SK-N-SH (cell line): ENCODE results near the gene PADI2. TPM values are rescaled to one million over a fixed set of nuclear protein-coding genes. Genes with fewer than 3 reads are reported as not detected.

Experiments
- CTCF ChIA-PET: fragments of 300-600, 350-600 bp; formaldehyde crosslinking; extraction: SDS; loops from one replicate; lab custom pipeline; 2021; lab: Yijun Ruan, JAX
- POLR2A ChIA-PET: fragments of 350-600 bp; sonication (Branson Sonifier 250); formaldehyde crosslinking; extraction: SDS; loops from one replicate; lab custom pipeline; 2020; ENCODE audit warnings: antibody characterized with exemption, inconsistent platforms; lab: Yijun Ruan, JAX
- DNase-seq: peaks from one replicate; pipeline ENCODE4 v3.0.0; 2012
- H2AFZ ChIP-seq: fragments of 200-600 bp; sonication (generic); 2 replicates; pipeline ENCODE4 v1.8.1; 2016; ENCODE audit warnings: antibody characterized with exemption, mild to moderate bottlenecking, low read depth
- H3F3A ChIP-seq: fragments of 200-600 bp; sonication (generic); replicated peaks from 2 replicates; pipeline ENCODE3; 2016; ENCODE audit warnings: antibody characterized with exemption, mild to moderate bottlenecking; ENCODE audit not compliant: insufficient read depth
- H3K27ac ChIP-seq, 2 experiments: fragments of 200-500 bp in 1 of 2; fragments of 200-600 bp in 1 of 2; sonication (Bioruptor generic) in 1 of 2; sonication (generic), shearing (Covaris generic) in 1 of 2; 2 replicates each; pipeline versions ENCODE4 v1.5.1 to v1.6.1; 2014 to 2016; ENCODE audit warnings: low read depth in 2 of 2, inconsistent platforms in 1 of 2, low read length in 1 of 2, mild to moderate bottlenecking in 1 of 2, mixed read lengths in 1 of 2
- H3K27me3 ChIP-seq: fragments of 200-600 bp; sonication (generic), shearing (Covaris generic); 2 replicates; pipeline ENCODE4 v1.6.1; 2016; ENCODE audit warnings: mixed run types; ENCODE audit not compliant: insufficient read depth
- H3K36me3 ChIP-seq, 2 experiments: fragments of 200-500 bp in 1 of 2; fragments of 200-600 bp in 1 of 2; sonication (Bioruptor generic) in 1 of 2; sonication (generic) in 1 of 2; replicated peaks in 1 of 2; 2 replicates each; pipeline versions ENCODE3 to v1.5.1; 2014 to 2016; ENCODE audit warnings: low read length in 1 of 2, mild to moderate bottlenecking in 1 of 2; ENCODE audit not compliant: insufficient read depth in 2 of 2, control insufficient read depth in 1 of 2
- H3K4me1 ChIP-seq, 2 experiments: fragments of 200-500 bp in 1 of 2; fragments of 200-600 bp in 1 of 2; sonication (Bioruptor generic) in 1 of 2; sonication (generic), shearing (Covaris generic) in 1 of 2; 2 replicates each; pipeline versions ENCODE4 v1.5.1 to v1.6.1; 2014 to 2016; ENCODE audit warnings: low read depth in 1 of 2, low read length in 1 of 2, mixed run types in 1 of 2; ENCODE audit not compliant: insufficient read depth in 2 of 2, control insufficient read depth in 1 of 2
- H3K4me2 ChIP-seq: fragments of 200-600 bp; sonication (generic), shearing (Covaris generic); 2 replicates; pipeline ENCODE4 v1.6.1; 2017; ENCODE audit warnings: mixed run types
- H3K4me3 ChIP-seq, 2 experiments: fragments of 200-500 bp in 1 of 2; fragments of 200-600 bp in 1 of 2; sonication (Bioruptor generic) in 1 of 2; sonication (generic), shearing (Covaris generic) in 1 of 2; 2 replicates each; pipeline versions ENCODE4 v1.5.1 to v1.8.1; 2014 to 2016; ENCODE audit warnings: low read depth in 2 of 2, inconsistent platforms in 1 of 2, low read length in 1 of 2, mild to moderate bottlenecking in 1 of 2, mixed read lengths in 1 of 2, moderate library complexity in 1 of 2
- H3K79me2 ChIP-seq: fragments of 200-600 bp; sonication (generic); 2 replicates; pipeline ENCODE4 v1.8.1; 2017; ENCODE audit warnings: mild to moderate bottlenecking; ENCODE audit not compliant: insufficient read depth
- H3K9ac ChIP-seq: fragments of 200-600 bp; sonication (generic); 2 replicates; pipeline ENCODE4 v1.6.1; 2017; ENCODE audit warnings: mixed run types
- H3K9me2 ChIP-seq: fragments of 200-600 bp; sonication (generic); 2 replicates; pipeline ENCODE4 v1.6.1; 2017; ENCODE audit warnings: mixed run types
- H3K9me3 ChIP-seq: fragments of 200-600 bp; sonication (generic); 2 replicates; pipeline ENCODE4 v1.6.1; 2017; ENCODE audit warnings: mixed run types, mild to moderate bottlenecking, moderate library complexity
- H4K20me1 ChIP-seq: fragments of 200-600 bp; sonication (generic); 2 replicates; pipeline ENCODE4 v1.6.1; 2017; ENCODE audit warnings: mild to moderate bottlenecking, mixed run types; ENCODE audit not compliant: insufficient read depth
- CHD2 ChIP-seq: fragments of 150-350 bp; IDR thresholded peaks from 2 replicates; pipeline ENCODE4 v1.6.1; 2018; ENCODE audit warnings: low read length; ENCODE audit not compliant: partially characterized antibody
- ELF1 ChIP-seq: IDR thresholded peaks from 2 replicates; pipeline ENCODE4 v1.4.0; 2012
- FOSL2 ChIP-seq: IDR thresholded peaks from 2 replicates; pipeline ENCODE4 v1.4.0; 2012; ENCODE audit warnings: low read depth, mild to moderate bottlenecking, moderate library complexity, borderline replicate concordance
- GATA2 ChIP-seq: sonication (generic); formaldehyde crosslinking; IDR thresholded peaks from 2 replicates; pipeline ENCODE4 v1.5.0; 2020; ENCODE audit warnings: mild to moderate bottlenecking, missing genetic modification reagents
- IRF3 ChIP-seq: fragments of 150-350 bp; IDR thresholded peaks from 2 replicates; pipeline ENCODE4 v1.6.1; 2016; ENCODE audit warnings: mild to moderate bottlenecking, low read depth, low read length
- NFIC ChIP-seq: IDR thresholded peaks from 2 replicates; pipeline ENCODE4 v1.4.0; 2012; ENCODE audit warnings: borderline replicate concordance
- NRF1 ChIP-seq: IDR thresholded peaks from 2 replicates; pipeline ENCODE4 v1.6.1; 2012; ENCODE audit warnings: low read depth, mild to moderate bottlenecking, low read length
- POLR2AphosphoS5 ChIP-seq: IDR thresholded peaks from 2 replicates; pipeline ENCODE4 v1.6.1; 2012; ENCODE audit warnings: low read depth, low read length
- RAD21 ChIP-seq: IDR thresholded peaks from 2 replicates; pipeline ENCODE4 v1.6.1; 2012; ENCODE audit warnings: mild to moderate bottlenecking, low read length
- REST ChIP-seq: IDR thresholded peaks from 2 replicates; pipeline ENCODE4 v1.6.1; 2012; ENCODE audit warnings: mild to moderate bottlenecking, low read depth, low read length, moderate library complexity
- RFX5 ChIP-seq: IDR thresholded peaks from 2 replicates; pipeline ENCODE4 v1.6.1; 2012; ENCODE audit warnings: mild to moderate bottlenecking, improper control_type of control experiment, low read length
- SMC3 ChIP-seq: IDR thresholded peaks from 2 replicates; pipeline ENCODE4 v1.6.1; 2012; ENCODE audit warnings: low read depth, low read length, improper control_type of control experiment
- TCF12 ChIP-seq: IDR thresholded peaks from 2 replicates; pipeline ENCODE4 v1.4.0; 2012
- ZBTB33 ChIP-seq: IDR thresholded peaks from 2 replicates; pipeline ENCODE4 v1.4.0; 2012; ENCODE audit warnings: low read depth, borderline replicate concordance
- WGBS: methylation state at CpG from one replicate; pipeline ENCODE4 v1.1.6; 2017; ENCODE audit warnings: low lambda C conversion rate; 5-methylcytosine and 5-hydroxymethylcytosine counted together
- polyA plus RNA-seq, 3 experiments: library from polyadenylated mRNA; depleted of rRNA; stranded (reverse); fragments of >200 nt; gene quantifications; 2 replicates each; pipeline ENCODE4 v1.2.3, GENCODE V29; 2012

The PADI2 gene
- polyA plus RNA-seq, 1 of the 3 experiments (the other 2 are of a cell fraction) = 0.58 TPM

DNA sequence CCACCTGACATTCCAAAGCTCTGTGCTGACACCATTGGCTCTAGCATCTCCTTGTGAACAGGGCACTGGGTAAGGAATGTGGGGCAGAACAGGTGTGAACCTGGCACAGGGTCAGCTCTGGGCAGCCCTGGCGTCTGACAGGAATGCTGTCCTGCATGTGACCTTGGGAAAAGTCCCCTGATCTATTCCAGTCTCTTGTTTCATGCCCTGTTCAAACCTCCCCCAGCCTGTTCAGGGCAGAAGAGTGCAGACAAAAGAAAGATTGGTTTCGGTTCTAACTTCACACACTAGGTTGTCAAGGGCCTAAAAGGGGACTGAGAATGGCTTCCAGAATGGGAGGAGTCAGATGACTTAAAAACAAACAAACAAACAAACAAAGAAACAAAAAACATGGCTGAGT lies 37.8 kb downstream of the PADI2 start:
- Histone ChIP-seq H2AFZ (no peak overlapping the region), H3K27ac (no peak overlapping the region), H3K9me3 (no peaks in the 10 kb centered on the region), H3K36me3 (no peaks in the 10 kb centered on the region)
- TF ChIP-seq REST (no peak), ZBTB33 (no peak), CHD2 (no peak), NRF1 (no peak), FOSL2 (no peak), POLR2AphosphoS5 (no peak), RAD21 (no peak), SMC3 (no peak), GATA2 (CRISPR knock-in tag) (no peak), ELF1 (no peak)
- TF ChIP-seq, all 33 proteins: peak for 0
- ChIA-PET CTCF (interaction anchor here (1.4 to 1.5 kb wide), 2 partner anchors 21 to 45 kb away, joined by 3 read pairs; no protein-coding TSS in a partner anchor), POLR2A (no interaction called here)
- no peaks in the 10 kb centered on the region for H4K20me1 ChIP-seq
- no peak for DNase-seq
- no peaks in the 10 kb centered on the region for H3F3A ChIP-seq
- 59% methylated on average over 2 of the region's 2 CpGs for WGBS
- H3K4me3 ChIP-seq = no peak overlapping the region
- H3K4me2 ChIP-seq = no peak overlapping the region
- no peaks in the 10 kb centered on the region for H3K4me1 ChIP-seq
- no peak overlapping the region for H3K9ac ChIP-seq
- no peaks in the 10 kb centered on the region for H3K9me2 ChIP-seq
- no peaks in the 10 kb centered on the region for H3K79me2 ChIP-seq
- no peaks in the 10 kb centered on the region; the same call in 1 of the 2 replicates for H3K27me3 ChIP-seq

DNA sequence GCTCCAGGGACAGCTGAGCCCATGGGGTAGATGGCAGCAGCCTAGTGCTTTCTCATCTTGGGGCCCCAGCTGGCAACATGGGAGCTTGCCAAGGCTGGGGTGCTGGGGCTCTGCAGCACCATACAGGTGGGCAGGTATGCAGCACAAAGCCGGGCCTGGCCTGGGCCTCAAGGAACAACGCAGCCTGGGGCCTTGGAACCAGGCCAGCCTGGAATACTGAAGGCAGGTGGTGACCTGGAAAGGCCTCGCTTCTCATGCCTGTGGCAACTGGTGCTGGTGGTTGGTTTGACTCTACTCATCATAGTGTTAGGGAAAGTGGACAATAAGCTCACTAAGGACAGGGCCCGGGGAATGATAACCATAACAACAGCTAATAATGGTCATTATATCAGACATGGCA lies 38.4 kb downstream of the PADI2 start:
- 70% methylated on average over 2 of the region's 4 CpGs for WGBS
- Histone ChIP-seq H3K9ac (no peak overlapping the region), H3K4me2 (no peak overlapping the region), H3K4me3 (no peak overlapping the region), H3K4me1 (no peaks in the 10 kb centered on the region), H3K27me3 (no peaks in the 10 kb centered on the region; the same call in 1 of the 2 replicates), H3K79me2 (no peaks in the 10 kb centered on the region), H3K9me3 (no peaks in the 10 kb centered on the region), H3F3A (no peaks in the 10 kb centered on the region), H3K36me3 (no peaks in the 10 kb centered on the region), H3K27ac (no peak overlapping the region), H3K9me2 (no peaks in the 10 kb centered on the region), H4K20me1 (no peaks in the 10 kb centered on the region), H2AFZ (no peak overlapping the region)
- ChIA-PET CTCF (interaction anchor here (0.6 to 1.5 kb wide), 5 partner anchors 17 to 255 kb away, joined by 3 to 4 read pairs (median 3); no protein-coding TSS in a partner anchor), POLR2A (no interaction called here)
- DNase-seq = no peak
- TF ChIP-seq NFIC (no peak), RFX5 (no peak), IRF3 (no peak), TCF12 (no peak), ZBTB33 (no peak), SMC3 (no peak), REST (no peak), FOSL2 (no peak)
